ENCODE data around the gene MAP2K4.

The MAP2K4 gene

DNA sequence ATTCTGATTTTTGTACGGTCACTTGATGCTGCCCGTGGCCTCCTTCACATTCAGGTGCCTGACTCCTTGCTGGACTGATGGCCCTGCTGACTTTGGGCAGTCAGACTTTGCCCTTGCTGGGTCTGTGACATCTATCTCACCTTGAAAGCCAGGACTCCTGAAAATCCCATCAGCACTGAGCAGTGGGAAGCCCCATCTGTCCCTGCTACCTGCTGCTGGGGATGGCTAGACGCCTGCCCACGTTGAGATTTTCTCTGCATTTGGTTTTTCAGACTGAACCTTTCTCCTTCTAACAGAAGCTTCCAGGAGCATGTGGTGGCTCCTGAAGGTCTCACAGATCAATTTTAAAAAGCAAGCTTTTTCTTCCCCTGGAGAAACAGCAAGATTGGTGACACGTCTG is 13.2 kb upstream of the MAP2K4 start:
- Mint-ChIP-seq H3K27ac (no peak overlapping the region), H3K27me3 (ENCODE audit: low read depth) (peaks cover 18% of the 10 kb centered on the region), H3K4me1 (ENCODE audit: low read depth) (no peaks in the 10 kb centered on the region), H3K9me3 (no peaks in the 10 kb centered on the region), H3K4me3 (no peak overlapping the region), H3K36me3 (ENCODE audit: low read depth) (no peaks in the 10 kb centered on the region)
- no peak for DNase-seq (ENCODE audit: low spot score)

GRCh38 chr17:12021623-12022140 is 1.0 kb downstream of the MAP2K4 start:
- peak overlapping the region; percentile 49 for H3K27ac Mint-ChIP-seq

GRCh38 chr17:12022310-12022709 is 1.6 kb downstream of the MAP2K4 start:
- peak overlapping the region; percentile 49 for H3K4me3 Mint-ChIP-seq
- H3K9me3 Mint-ChIP-seq, result no peaks in the 10 kb centered on the region
- peaks cover 10% of the 10 kb centered on the region for H3K27me3 Mint-ChIP-seq (ENCODE audit: low read depth)
- H3K4me1 Mint-ChIP-seq (ENCODE audit: low read depth), result peaks cover 35% of the 10 kb centered on the region
- DNase-seq (ENCODE audit: low spot score), result no peak
- H3K36me3 Mint-ChIP-seq (ENCODE audit: low read depth), result peaks cover 4% of the 10 kb centered on the region
- H3K27ac Mint-ChIP-seq, result no peak overlapping the region

More at GRCh38 chr17:12021623-12022140, 1.0 kb downstream of the MAP2K4 start:
- Mint-ChIP-seq H3K4me1 (ENCODE audit: low read depth) (peaks cover 35% of the 10 kb centered on the region), H3K4me3 (peak overlapping the region; percentile 77), H3K27me3 (ENCODE audit: low read depth) (peaks cover 10% of the 10 kb centered on the region), H3K36me3 (ENCODE audit: low read depth) (no peaks in the 10 kb centered on the region), H3K9me3 (no peaks in the 10 kb centered on the region)
- DNase-seq (ENCODE audit: low spot score), result no peak

GRCh38 chr17:12024327-12024726 is 3.6 kb downstream of the MAP2K4 start:
- Mint-ChIP-seq H3K4me1 (ENCODE audit: low read depth) (peaks cover 35% of the 10 kb centered on the region), H3K36me3 (ENCODE audit: low read depth) (peaks cover 6% of the 10 kb centered on the region), H3K27ac (no peak overlapping the region), H3K27me3 (ENCODE audit: low read depth) (peaks cover 9% of the 10 kb centered on the region), H3K4me3 (no peak overlapping the region), H3K9me3 (no peaks in the 10 kb centered on the region)
- DNase-seq (ENCODE audit: low spot score), result no peak

DNA sequence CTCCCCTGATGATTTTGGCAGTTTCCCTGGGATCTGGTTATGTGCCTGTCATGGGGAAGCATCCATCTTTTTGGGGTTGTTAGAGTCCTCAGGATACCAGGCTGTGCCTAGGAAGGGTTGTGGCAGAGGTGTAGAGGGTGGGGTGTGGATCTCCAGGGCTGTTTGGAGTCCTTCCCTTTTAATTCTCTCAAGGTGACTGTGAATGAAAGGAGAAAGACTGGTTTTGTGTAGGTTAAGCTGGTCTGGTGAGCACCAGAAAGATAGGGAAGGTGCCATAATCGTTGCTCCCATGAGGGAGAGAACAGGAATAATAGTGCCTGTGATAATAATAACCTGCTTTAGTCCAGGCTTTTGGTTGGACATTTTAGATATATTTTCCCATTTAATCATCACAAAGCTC is 7.0 kb downstream of the MAP2K4 start:
- Mint-ChIP-seq H3K27me3 (ENCODE audit: low read depth) (no peaks in the 10 kb centered on the region), H3K27ac (no peak overlapping the region), H3K4me3 (no peak overlapping the region), H3K9me3 (no peaks in the 10 kb centered on the region), H3K36me3 (ENCODE audit: low read depth) (peaks cover 6% of the 10 kb centered on the region), H3K4me1 (ENCODE audit: low read depth) (peaks cover 20% of the 10 kb centered on the region)
- no peak for DNase-seq (ENCODE audit: low spot score)

GRCh38 chr17:12028611-12029010 is 7.9 kb downstream of the MAP2K4 start:
- no peaks in the 10 kb centered on the region for H3K27me3 Mint-ChIP-seq (ENCODE audit: low read depth)
- no peak overlapping the region for H3K4me3 Mint-ChIP-seq
- H3K36me3 Mint-ChIP-seq (ENCODE audit: low read depth), result peaks cover 6% of the 10 kb centered on the region
- peaks cover 14% of the 10 kb centered on the region for H3K4me1 Mint-ChIP-seq (ENCODE audit: low read depth)
- DNase-seq (ENCODE audit: low spot score), result no peak
- H3K27ac Mint-ChIP-seq, result no peak overlapping the region
- H3K9me3 Mint-ChIP-seq, result no peaks in the 10 kb centered on the region

GRCh38 chr17:12034538-12034937 is 13.9 kb downstream of the MAP2K4 start:
- Mint-ChIP-seq H3K27ac (no peak overlapping the region), H3K4me3 (no peak overlapping the region), H3K9me3 (no peaks in the 10 kb centered on the region), H3K36me3 (ENCODE audit: low read depth) (peaks cover 5% of the 10 kb centered on the region), H3K4me1 (ENCODE audit: low read depth) (peaks cover 3% of the 10 kb centered on the region), H3K27me3 (ENCODE audit: low read depth) (no peaks in the 10 kb centered on the region)
- no peak for DNase-seq (ENCODE audit: low spot score)

GRCh38 chr17:12035673-12036072 is 15.0 kb downstream of the MAP2K4 start:
- Mint-ChIP-seq H3K4me1 (ENCODE audit: low read depth) (peaks cover under 1% of the 10 kb centered on the region), H3K27me3 (ENCODE audit: low read depth) (no peaks in the 10 kb centered on the region), H3K4me3 (no peak overlapping the region), H3K36me3 (ENCODE audit: low read depth) (peaks cover 5% of the 10 kb centered on the region), H3K27ac (no peak overlapping the region), H3K9me3 (no peaks in the 10 kb centered on the region)
- no peak for DNase-seq (ENCODE audit: low spot score)

GRCh38 chr17:12037970-12038369 is 17.3 kb downstream of the MAP2K4 start:
- DNase-seq (ENCODE audit: low spot score), result no peak

GRCh38 chr17:12040478-12040877 is 19.8 kb downstream of the MAP2K4 start:
- H3K27ac Mint-ChIP-seq, result no peak overlapping the region

More at GRCh38 chr17:12037970-12038369, 17.3 kb downstream of the MAP2K4 start:
- Mint-ChIP-seq H3K36me3 (ENCODE audit: low read depth) (peaks cover 9% of the 10 kb centered on the region), H3K27ac (no peak overlapping the region), H3K9me3 (no peaks in the 10 kb centered on the region), H3K4me3 (no peak overlapping the region), H3K27me3 (ENCODE audit: low read depth) (no peaks in the 10 kb centered on the region), H3K4me1 (ENCODE audit: low read depth) (peaks cover 6% of the 10 kb centered on the region)

GRCh38 chr17:12041312-12041711 is 20.6 kb downstream of the MAP2K4 start:
- no peaks in the 10 kb centered on the region for H3K27me3 Mint-ChIP-seq (ENCODE audit: low read depth)
- no peak for DNase-seq (ENCODE audit: low spot score)
- no peak overlapping the region for H3K4me3 Mint-ChIP-seq
- no peaks in the 10 kb centered on the region for H3K9me3 Mint-ChIP-seq
- H3K36me3 Mint-ChIP-seq (ENCODE audit: low read depth), result peaks cover 4% of the 10 kb centered on the region
- peaks cover 6% of the 10 kb centered on the region for H3K4me1 Mint-ChIP-seq (ENCODE audit: low read depth)
- H3K27ac Mint-ChIP-seq, result peak overlapping the region; percentile 34

More at GRCh38 chr17:12040478-12040877, 19.8 kb downstream of the MAP2K4 start:
- H3K4me1 Mint-ChIP-seq (ENCODE audit: low read depth), result peaks cover 6% of the 10 kb centered on the region
- H3K9me3 Mint-ChIP-seq, result no peaks in the 10 kb centered on the region
- H3K4me3 Mint-ChIP-seq, result no peak overlapping the region
- DNase-seq (ENCODE audit: low spot score), result no peak
- no peaks in the 10 kb centered on the region for H3K27me3 Mint-ChIP-seq (ENCODE audit: low read depth)
- H3K36me3 Mint-ChIP-seq (ENCODE audit: low read depth), result peaks cover 4% of the 10 kb centered on the region

DNA sequence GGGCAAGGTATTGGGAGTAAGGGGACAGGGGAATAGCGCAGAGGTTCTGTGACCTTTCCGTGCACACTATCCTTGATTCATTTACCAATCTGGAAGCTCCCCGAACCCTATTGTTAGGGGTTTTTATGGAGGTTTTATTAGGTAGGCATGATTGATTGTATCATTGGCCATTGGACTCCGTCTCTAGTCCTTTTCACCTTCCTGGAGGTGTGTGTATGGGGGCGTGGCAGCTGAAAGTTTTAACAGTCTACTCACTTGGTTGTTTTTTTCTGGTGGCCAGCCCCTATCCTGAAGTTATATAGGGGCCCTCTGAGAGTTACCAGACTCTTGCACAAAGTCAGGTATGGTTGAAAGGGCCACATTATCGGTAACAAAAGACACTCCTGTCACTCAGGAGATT is 23.0 kb downstream of the MAP2K4 start:
- no peak overlapping the region for H3K4me3 Mint-ChIP-seq
- no peaks in the 10 kb centered on the region for H3K27me3 Mint-ChIP-seq (ENCODE audit: low read depth)
- no peak overlapping the region for H3K27ac Mint-ChIP-seq
- peaks cover 4% of the 10 kb centered on the region for H3K36me3 Mint-ChIP-seq (ENCODE audit: low read depth)
- DNase-seq (ENCODE audit: low spot score), result no peak
- no peaks in the 10 kb centered on the region for H3K9me3 Mint-ChIP-seq
- H3K4me1 Mint-ChIP-seq (ENCODE audit: low read depth), result peaks cover 9% of the 10 kb centered on the region

GRCh38 chr17:12046786-12047185 is 26.1 kb downstream of the MAP2K4 start:
- H3K4me3 Mint-ChIP-seq, result no peak overlapping the region
- H3K9me3 Mint-ChIP-seq, result no peaks in the 10 kb centered on the region
- H3K4me1 Mint-ChIP-seq (ENCODE audit: low read depth), result peaks cover 8% of the 10 kb centered on the region
- H3K27ac Mint-ChIP-seq, result no peak overlapping the region
- H3K36me3 Mint-ChIP-seq (ENCODE audit: low read depth), result peaks cover 2% of the 10 kb centered on the region
- no peak for DNase-seq (ENCODE audit: low spot score)
- H3K27me3 Mint-ChIP-seq (ENCODE audit: low read depth), result no peaks in the 10 kb centered on the region

- no peaks in the 10 kb centered on the region for H3K27me3 Mint-ChIP-seq (ENCODE audit: low read depth)
- H3K9me3 Mint-ChIP-seq, result no peaks in the 10 kb centered on the region
- H3K27ac Mint-ChIP-seq, result no peak overlapping the region
- H3K4me1 Mint-ChIP-seq (ENCODE audit: low read depth), result peaks cover 10% of the 10 kb centered on the region
- DNase-seq (ENCODE audit: low spot score), result no peak
- H3K4me3 Mint-ChIP-seq, result no peak overlapping the region
- H3K36me3 Mint-ChIP-seq (ENCODE audit: low read depth), result no peaks in the 10 kb centered on the region
Measured at GRCh38 chr17:12047681-12048376, 27.2 kb downstream of the MAP2K4 start.
